GM23248 (cell line): ENCODE measurements around the gene PSMG1.

Source experiments
- EZH2 ChIP-seq: fragments of 200-600 bp; sonication (generic); IDR thresholded peaks from 2 replicates; pipeline ENCODE4 v1.6.1; 2018; ENCODE audit warnings: antibody characterized with exemption, mild to moderate bottlenecking; ENCODE audit not compliant: insufficient read depth, poor library complexity, severe bottlenecking
- EZH2phosphoT487 ChIP-seq: fragments of 200-600 bp; sonication (generic); IDR thresholded peaks from 2 replicates; pipeline ENCODE4 v1.6.1; 2018; ENCODE audit warnings: antibody characterized with exemption, moderate library complexity, mild to moderate bottlenecking, low read depth; ENCODE audit not compliant: insufficient read depth

- TF ChIP-seq EZH2 (no peak), EZH2phosphoT487 (no peak)
Measured at GRCh38 chr21:39196310-39196709, 13.1 kb upstream of the PSMG1 start.
